ENCODE measurements around the gene ALKBH4.

GRCh38 chr7:102421706-102422240 is 42.9 kb downstream of the ALKBH4 start:
- TF ChIP-seq CTCF (IDR thresholded peaks at IDR 0.05) (no peak), POLR2A (IDR thresholded peaks at IDR 0.05) (no peak)

All from uterus (tissue), 2 donors.